Esophagus squamous epithelium (tissue), 5 donors: ENCODE results near the gene RETREG2. TPM values are rescaled to one million over a fixed set of nuclear protein-coding genes. Genes with fewer than 3 reads are reported as not detected.

ENCODE experiments used
- DNase-seq: peaks from one replicate; lab custom pipeline; 2025; lab: John Stamatoyannopoulos, UW
- H3K27ac ChIP-seq, 4 donors: fragments of 200-600 bp; sonication (generic); one replicate each; pipeline ENCODE4 v1.5.1; 2016 to 2019; ENCODE audit warnings: mild to moderate bottlenecking in 1 of 4
- H3K27me3 ChIP-seq, 4 donors: fragments of 200-600 bp; sonication (generic); 1 replicate in 3 of 4; 2 replicates in 1 of 4; pipeline versions ENCODE4 v1.5.1 to v1.6.0; 2017 to 2021; ENCODE audit warnings: antibody characterized with exemption in 1 of 4
- H3K36me3 ChIP-seq, 3 donors: fragments of 200-600 bp; sonication (generic); one replicate each; pipeline ENCODE4 v1.5.1; 2016 to 2019
- H3K4me1 ChIP-seq, 3 donors: fragments of 200-600 bp; sonication (generic); one replicate each; pipeline ENCODE4 v1.5.1; 2017 to 2019
- H3K4me3 ChIP-seq, 4 donors: fragments of 200-600 bp; sonication (generic); 1 replicate in 3 of 4; 2 replicates in 1 of 4; pipeline ENCODE4 v1.5.1; 2016 to 2019; ENCODE audit warnings: mild to moderate bottlenecking in 2 of 4, moderate library complexity in 1 of 4
- H3K9me3 ChIP-seq, 3 donors: fragments of 200-600 bp; sonication (generic); one replicate each; pipeline ENCODE4 v1.5.1; 2016 to 2019
- POLR2A ChIP-seq, 4 donors: fragments of 450-650 bp; IDR thresholded peaks; one replicate each; pipeline ENCODE4 v1.6.1; 2017; ENCODE audit warnings: antibody characterized with exemption in 4 of 4, mild to moderate bottlenecking in 4 of 4, moderate library complexity in 3 of 4
- WGBS, 2 donors: methylation state at CpG; one replicate each; pipeline ENCODE4 v1.1.5; 2018; 5-methylcytosine and 5-hydroxymethylcytosine counted together
- intact Hi-C: fragments of 100-400 bp; cut with DNase I; formaldehyde crosslinking; loops from one replicate; pipeline ENCODE4 v1.15.0; 2022
- total RNA-seq, 4 donors: library from RNA; depleted of rRNA; stranded (reverse); fragments of >200 nt; gene quantifications; one replicate each; pipeline ENCODE4 v1.1.0, GENCODE V29; 2016
- TF ChIP-seq, protein P1 (sequence below), 6 experiments: fragments of 450-650 bp in 4 of 6; fragments of 200-600 bp in 2 of 6; sonication (generic) in 2 of 6; IDR thresholded peaks; one replicate each; pipeline ENCODE4 v1.5.1; 2016 to 2019; ENCODE audit warnings: antibody characterized with exemption in 6 of 6, mild to moderate bottlenecking in 4 of 6, moderate library complexity in 4 of 6
- donor health status: DM: yes; HTN: yes; CAD: no.

The RETREG2 gene
- total RNA-seq, 4 donors from 2014 or later, result 31.0 to 58.7 (median 41.8) TPM

DNA sequence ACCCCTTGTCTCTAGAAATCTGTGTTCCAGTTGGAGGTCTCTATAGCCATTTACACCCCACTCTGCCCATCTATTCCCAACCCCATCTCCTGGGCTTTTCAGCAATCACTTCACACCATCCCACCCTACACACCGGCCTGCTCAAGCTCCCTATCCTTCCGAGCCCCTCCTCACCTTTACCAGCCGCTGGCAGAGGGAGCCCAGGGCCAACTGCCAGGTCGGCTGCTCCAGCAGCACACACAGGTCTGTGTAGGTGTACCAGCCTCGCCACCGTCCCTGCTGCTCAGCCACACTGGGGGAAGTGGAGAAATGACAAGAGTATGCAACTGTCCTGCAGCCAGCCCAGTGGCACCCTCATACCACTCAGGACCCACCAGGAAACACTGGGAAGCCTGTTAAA, 4.9 kb upstream of the RETREG2 start:
- intact Hi-C loops, result no loop called here
- no peak overlapping the region for H3K27ac ChIP-seq
- H3K9me3 ChIP-seq, result no peaks in the 10 kb centered on the region
- TF ChIP-seq POLR2A (IDR thresholded peaks at IDR 0.05), result no peak
- TF ChIP-seq, protein P1, sequence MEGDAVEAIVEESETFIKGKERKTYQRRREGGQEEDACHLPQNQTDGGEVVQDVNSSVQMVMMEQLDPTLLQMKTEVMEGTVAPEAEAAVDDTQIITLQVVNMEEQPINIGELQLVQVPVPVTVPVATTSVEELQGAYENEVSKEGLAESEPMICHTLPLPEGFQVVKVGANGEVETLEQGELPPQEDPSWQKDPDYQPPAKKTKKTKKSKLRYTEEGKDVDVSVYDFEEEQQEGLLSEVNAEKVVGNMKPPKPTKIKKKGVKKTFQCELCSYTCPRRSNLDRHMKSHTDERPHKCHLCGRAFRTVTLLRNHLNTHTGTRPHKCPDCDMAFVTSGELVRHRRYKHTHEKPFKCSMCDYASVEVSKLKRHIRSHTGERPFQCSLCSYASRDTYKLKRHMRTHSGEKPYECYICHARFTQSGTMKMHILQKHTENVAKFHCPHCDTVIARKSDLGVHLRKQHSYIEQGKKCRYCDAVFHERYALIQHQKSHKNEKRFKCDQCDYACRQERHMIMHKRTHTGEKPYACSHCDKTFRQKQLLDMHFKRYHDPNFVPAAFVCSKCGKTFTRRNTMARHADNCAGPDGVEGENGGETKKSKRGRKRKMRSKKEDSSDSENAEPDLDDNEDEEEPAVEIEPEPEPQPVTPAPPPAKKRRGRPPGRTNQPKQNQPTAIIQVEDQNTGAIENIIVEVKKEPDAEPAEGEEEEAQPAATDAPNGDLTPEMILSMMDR (IDR thresholded peaks at IDR 0.05), result no peak
- WGBS, 2 donors, result 91 to 94% methylated on average over 4 to 6 of the region's 6 CpGs
- H3K4me1 ChIP-seq, result peaks cover 0 to 51% (median 28%) of the 10 kb centered on the region in 3 donors
- no peak for DNase-seq
- no peak overlapping the region for H3K4me3 ChIP-seq
- H3K36me3 ChIP-seq, result peaks cover 6 to 43% (median 26%) of the 10 kb centered on the region in 3 donors
- H3K27me3 ChIP-seq, result no peaks in the 10 kb centered on the region

DNA sequence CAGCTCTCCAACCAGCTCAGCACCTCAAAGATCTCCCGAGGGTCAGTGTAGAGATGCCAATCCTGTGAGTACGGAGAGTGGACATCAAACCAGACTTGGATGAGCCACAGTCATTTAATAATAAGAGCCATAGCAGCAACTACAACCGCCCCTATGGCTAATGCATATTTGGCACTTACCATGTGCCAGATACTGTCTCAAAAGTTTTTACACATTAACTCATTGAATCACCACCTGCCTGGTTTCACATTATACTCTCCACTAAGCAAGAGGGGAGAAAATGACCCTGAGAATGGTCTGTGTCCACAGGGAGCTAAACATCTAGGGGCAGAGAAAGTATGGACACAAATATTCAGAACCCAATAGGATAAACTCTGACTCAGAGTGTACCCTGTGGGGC, 3.9 kb upstream of the RETREG2 start:
- Histone ChIP-seq H3K27ac (no peak overlapping the region), H3K4me3 (no peak overlapping the region), H3K9me3 (no peaks in the 10 kb centered on the region), H3K27me3 (no peaks in the 10 kb centered on the region), H3K4me1 (peaks cover 5 to 59% (median 33%) of the 10 kb centered on the region in 3 donors), H3K36me3 (peaks cover 6 to 43% (median 26%) of the 10 kb centered on the region in 3 donors)
- intact Hi-C loops, result no loop called here
- no peak for DNase-seq
- TF ChIP-seq, protein P1 (IDR thresholded peaks at IDR 0.05), result no peak
- TF ChIP-seq POLR2A (IDR thresholded peaks at IDR 0.05), result no peak
- 77 to 80% methylated on average over 1 to 3 of the region's 3 CpGs for WGBS, 2 donors

DNA sequence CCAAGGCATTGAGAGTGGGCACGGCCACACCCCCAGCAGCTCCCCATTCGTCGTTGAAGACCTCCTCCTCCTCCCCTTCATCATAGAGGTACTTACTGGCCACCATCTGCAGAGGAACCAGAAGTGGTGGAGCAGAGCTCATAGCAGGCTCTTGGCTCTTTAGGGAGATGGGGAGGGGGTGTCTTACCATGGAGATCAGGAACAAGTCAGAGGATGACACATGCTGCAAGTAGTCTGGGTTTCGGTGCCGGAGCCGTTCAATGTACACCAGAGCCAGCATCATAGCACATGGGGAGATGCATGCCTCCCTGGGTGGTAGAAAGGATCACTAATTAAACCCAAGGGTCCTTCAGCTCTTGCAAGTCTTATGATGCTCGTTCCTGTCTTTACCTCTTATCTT, 3.3 kb upstream of the RETREG2 start:
- WGBS, 2 donors, result 81 to 91% methylated on average over 7 of the region's 7 CpGs

DNA sequence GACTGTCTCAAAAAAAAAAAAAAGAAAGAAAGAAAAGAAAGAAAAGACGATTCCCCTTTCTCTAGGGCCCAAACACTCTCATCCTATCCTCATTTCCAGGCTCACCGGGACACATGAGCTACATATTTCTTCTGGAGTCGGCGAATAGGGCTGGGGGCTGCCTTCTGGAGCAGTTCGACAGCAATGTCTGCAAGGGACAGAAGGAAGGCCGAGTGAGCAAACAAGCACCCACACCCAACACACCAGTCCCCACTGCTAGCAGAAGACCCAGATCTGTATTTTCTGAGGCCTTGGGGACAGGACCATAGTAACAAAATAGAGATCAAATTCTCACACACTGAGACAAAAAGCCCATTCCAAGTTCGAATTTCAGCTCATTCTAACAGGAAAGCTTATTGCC, 2.6 kb upstream of the RETREG2 start:
- 76 to 84% methylated on average over 7 of the region's 7 CpGs for WGBS, 2 donors
- H3K4me3 ChIP-seq, result peak overlapping the region in 3 of 4 donors; percentile 86 to 100 (median 99)

More for the DNA sequence above, 3.3 kb upstream of the RETREG2 start:
- no peak for DNase-seq
- H3K27me3 ChIP-seq, result no peaks in the 10 kb centered on the region
- no peaks in the 10 kb centered on the region for H3K9me3 ChIP-seq
- H3K27ac ChIP-seq, result no peak overlapping the region
- no peak overlapping the region for H3K4me3 ChIP-seq
- no peak for TF ChIP-seq POLR2A (IDR thresholded peaks at IDR 0.05)
- TF ChIP-seq, protein P1 (IDR thresholded peaks at IDR 0.05), result no peak
- H3K4me1 ChIP-seq, result peaks cover 10 to 66% (median 39%) of the 10 kb centered on the region in 3 donors
- peaks cover 6 to 47% (median 26%) of the 10 kb centered on the region in 3 donors for H3K36me3 ChIP-seq
- intact Hi-C loops, result no loop called here

More for the DNA sequence above, 2.6 kb upstream of the RETREG2 start:
- Histone ChIP-seq H3K4me1 (peaks cover 10 to 72% (median 40%) of the 10 kb centered on the region in 3 donors), H3K27me3 (no peaks in the 10 kb centered on the region), H3K27ac (peak overlapping the region; percentile 98 to 100 (median 98)), H3K9me3 (no peaks in the 10 kb centered on the region), H3K36me3 (peaks cover 11 to 54% (median 28%) of the 10 kb centered on the region in 3 donors)
- no peak for TF ChIP-seq POLR2A (IDR thresholded peaks at IDR 0.05)
- TF ChIP-seq, protein P1 (IDR thresholded peaks at IDR 0.05), result no peak
- DNase-seq, result no peak
- intact Hi-C loops, result no loop called here
